Fibroblast of skin of right biceps (primary cell): ENCODE results near the gene FAM222A.

Experiments used
- DNase-seq: peaks from one replicate; pipeline ENCODE4 v3.0.0-alpha.2; 2013

The FAM222A gene

DNA sequence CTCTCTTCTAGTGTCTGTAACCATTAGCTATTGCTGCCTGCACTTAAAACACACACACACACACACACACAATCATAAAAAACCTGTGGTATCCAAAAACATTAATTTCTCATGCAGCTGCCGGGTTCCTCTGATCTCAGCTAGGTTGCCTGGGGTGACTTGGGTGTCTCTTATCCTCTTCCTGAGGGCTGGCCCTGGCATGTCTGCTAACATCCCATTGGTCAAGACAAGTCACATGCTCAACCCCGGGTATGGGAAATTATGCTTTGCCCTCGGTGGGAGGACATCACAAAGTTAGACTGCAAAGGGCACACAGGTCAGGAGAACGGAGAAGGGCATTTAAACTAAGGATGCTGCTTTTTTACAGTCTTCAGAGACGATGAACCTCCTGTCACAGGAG, 63.9 kb downstream of the FAM222A start:
- peak; percentile 15 for DNase-seq

DNA sequence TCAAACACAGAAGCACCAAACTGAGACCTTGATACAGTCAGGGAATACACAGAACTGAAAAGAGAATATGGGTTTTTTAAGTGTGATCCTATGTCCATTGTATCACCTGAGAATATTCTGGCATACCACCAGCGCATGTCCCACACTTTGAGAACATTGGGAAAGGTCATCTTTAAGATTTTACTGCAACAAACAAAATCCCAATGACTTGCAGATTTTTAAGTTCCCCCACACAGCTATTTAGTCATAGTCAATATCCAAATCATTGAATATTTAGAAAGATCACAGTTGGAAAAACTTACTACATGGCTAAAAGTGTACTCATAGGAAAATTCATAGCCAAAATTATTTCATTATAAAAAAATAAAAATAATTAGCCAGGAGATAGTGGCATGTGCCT, 65.1 kb downstream of the FAM222A start:
- DNase-seq, result no peak

DNA sequence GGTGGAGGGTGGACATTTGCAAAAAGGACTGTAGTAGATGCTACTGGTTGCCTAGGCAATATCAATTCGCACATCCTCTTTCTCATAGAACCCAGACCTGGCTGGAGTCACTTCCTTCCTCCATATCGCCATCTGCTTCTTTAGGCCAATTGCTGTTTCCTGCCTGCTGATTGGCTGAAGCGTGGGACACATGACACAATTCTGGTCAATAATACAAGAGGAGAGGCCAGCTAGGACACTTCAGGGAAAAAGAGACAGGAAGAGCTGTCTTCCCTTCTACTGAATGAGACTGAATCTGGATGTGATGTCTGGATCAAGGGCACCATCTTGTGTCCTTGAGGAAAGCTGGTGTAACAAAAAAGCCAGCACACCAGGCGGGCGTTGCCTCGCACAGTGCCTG, 65.8 kb downstream of the FAM222A start:
- DNase-seq, result no peak

GRCh38 chr12:109781668-109782325, 68.2 kb downstream of the FAM222A start:
- no peak for DNase-seq

GRCh38 chr12:109782326-109782703, 68.7 kb downstream of the FAM222A start:
- no peak for DNase-seq

- DNase-seq, result no peak
Observed at GRCh38 chr12:109783135-109783964, 69.7 kb downstream of the FAM222A start.

DNA sequence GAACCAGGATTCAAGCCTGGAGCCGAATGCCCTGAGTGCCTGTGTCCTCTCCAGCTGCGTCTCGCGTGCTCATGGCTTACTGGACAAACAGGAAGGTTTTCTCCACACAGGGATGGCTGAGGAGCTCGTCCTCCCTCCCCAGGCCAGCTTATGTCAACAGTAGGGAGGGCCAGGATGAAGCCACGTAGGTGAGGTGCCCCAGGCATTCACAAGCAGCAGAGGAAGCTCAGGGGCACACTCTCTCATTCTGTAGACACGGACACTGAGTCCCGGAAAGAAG, 70.3 kb downstream of the FAM222A start:
- DNase-seq, result no peak

GRCh38 chr12:109785854-109786253, 72.2 kb downstream of the FAM222A start:
- no peak for DNase-seq

DNA sequence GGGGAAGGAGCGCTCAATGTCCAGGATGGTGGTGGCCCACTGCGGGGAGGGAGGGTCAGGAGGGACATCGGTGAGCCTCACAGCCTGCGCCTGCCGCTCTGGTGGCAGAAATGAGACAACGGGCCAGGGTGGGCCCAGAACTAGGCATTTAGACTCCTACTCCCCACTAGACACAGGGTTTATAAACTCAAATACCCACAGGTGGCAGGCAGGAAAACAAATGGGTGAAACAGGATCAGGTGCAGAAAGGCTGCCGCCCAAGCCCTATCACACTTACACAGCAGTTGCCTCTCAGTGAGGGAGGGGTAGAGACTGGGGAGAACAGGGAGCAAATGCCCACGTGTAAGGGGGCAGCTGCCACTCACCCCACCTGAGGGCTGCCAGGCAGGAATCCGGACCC, 73.2 kb downstream of the FAM222A start:
- no peak for DNase-seq

DNA sequence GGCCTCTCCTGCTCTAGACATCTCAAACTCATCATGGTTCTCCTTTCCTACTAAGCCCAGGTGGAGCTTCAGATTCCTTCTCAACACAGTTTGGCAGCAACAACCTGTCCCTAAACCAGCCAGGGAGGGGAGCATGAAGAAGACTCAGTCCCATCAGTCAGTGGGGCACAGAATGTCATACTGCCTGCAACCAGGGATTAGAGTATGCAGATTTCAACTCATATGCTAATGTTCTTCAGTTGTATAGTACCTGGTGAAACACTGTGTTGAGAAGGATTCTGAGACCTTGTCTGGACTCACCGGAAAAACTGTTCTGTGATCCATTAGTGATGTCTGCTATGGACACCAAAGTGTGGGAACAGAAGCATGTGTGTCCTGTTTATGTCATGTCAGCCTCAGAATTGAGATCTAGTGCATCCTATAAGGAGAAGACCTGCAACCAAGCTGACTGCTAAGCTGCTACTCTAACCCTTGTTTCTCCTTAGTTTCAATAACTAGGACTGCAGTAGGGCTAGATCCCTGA, 76.0 kb downstream of the FAM222A start:
- no peak for DNase-seq

GRCh38 chr12:109792992-109793391, 79.4 kb downstream of the FAM222A start:
- DNase-seq, result no peak

GRCh38 chr12:109793411-109793810, 79.8 kb downstream of the FAM222A start:
- DNase-seq, result no peak

- DNase-seq, result no peak
Observed at GRCh38 chr12:109793826-109794501, 80.3 kb downstream of the FAM222A start.

DNA sequence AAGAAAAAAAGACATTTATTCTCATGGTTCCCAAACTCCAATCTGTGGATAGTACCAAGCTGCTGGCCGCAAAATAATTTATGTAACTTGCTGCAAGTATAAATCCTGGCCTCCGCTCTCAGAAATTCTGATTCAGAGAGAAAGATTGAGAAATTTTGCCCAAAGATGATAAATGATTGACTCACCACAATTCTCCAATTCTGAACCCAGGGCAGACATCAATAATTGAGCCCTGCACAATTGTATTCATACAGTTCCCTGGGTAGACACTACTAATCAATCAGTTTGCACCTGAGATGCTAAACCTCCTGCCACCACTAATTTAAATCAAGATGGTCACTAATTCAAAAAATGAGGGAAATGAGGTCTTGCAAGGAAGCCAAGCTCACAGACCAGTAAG, 81.4 kb downstream of the FAM222A start:
- DNase-seq, result peak; percentile 65

DNA sequence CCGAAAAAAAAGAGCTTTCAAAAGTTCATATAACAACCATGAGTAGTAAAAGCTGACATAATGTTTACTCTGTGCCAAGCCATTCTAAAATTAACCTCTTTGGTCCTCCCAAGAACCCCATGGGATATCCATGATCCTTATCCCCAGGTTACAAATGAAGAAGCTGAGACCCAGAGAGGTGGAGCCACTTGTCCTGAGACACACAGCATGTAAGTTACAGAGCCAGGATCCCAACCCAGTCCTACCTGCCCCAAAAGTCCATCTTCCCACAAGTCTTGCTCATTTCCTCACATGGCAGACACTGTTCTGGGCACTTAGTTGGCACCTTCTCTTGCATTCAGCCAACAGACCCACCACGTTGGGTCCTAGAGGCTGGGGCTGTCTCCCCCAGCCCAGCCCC, 82.4 kb downstream of the FAM222A start:
- DNase-seq, result no peak

GRCh38 chr12:109797905-109798669, 84.5 kb downstream of the FAM222A start:
- no peak for DNase-seq

GRCh38 chr12:109798691-109799090, 85.1 kb downstream of the FAM222A start:
- no peak for DNase-seq

DNA sequence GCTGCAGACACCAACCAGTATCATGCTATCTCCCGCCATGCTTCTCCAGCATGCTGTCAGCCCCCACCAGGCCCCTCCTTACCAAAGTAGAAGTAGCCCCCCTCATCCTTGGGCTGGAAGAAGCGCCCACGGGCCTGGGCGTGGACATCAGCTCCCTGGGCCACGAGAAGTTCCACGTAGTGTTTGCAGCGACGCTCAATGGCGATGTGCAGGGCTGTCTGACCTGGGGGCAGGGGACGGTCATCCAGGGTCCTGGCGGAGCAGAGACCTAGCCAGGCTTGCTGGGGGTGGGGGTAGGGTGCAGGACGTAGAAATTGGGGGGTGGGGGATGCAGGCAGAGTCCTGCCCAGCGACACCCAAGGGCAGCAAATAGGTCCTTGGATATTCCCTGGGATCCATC, 86.9 kb downstream of the FAM222A start:
- DNase-seq, result no peak

DNA sequence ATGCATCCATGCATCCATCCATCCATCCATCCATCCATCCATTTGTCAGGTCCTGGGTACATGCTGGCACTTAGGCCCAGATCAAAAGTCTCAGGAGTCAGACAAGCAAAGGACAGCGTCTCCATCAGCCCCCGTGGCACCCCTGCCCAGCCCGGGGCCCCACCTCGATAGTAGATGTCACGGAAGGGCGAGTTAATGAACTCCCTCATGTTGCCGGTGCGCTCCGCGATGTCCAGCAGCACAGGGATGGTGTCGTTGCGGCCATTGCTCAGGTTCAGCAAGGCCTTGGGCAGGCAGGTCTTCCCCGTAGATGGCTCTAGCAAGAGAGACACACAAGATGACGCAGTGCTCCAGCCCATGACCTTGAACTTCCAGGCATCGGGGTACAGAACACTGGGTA, 89.2 kb downstream of the FAM222A start:
- DNase-seq, result no peak

DNA sequence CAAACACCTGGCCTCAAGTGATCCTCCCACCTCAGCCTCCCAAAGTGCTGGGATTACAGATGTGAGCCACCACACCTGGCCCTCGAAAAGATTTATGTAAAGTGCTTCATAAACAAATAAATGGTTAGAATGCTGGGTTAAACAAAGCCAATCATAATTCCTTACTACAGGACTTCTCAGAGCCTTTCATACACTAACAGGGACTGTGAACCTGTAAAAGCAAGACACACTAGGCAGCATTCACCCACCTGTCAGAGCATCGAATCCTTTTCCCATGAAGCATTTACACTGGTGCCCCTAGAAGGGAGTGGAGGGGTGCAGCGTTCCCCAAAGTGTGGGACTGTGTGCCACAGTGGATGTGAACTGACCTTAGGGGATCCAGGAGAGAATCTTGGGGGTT, 90.1 kb downstream of the FAM222A start:
- DNase-seq, result no peak

GRCh38 chr12:109804820-109805761, 91.5 kb downstream of the FAM222A start:
- peak; percentile 42 for DNase-seq
